GM19238 (cell line): ENCODE results near the gene PHKB.
"Not testable (repeated sequence)": the region's sequence is repeated elsewhere in the genome, so short reads cannot be mapped to it uniquely, and the experiment has no call there.

ENCODE experiments used
- DNase-seq: peaks from one replicate; pipeline ENCODE4 v3.0.0; 2011; ENCODE audit warnings: low spot score; ENCODE audit not compliant: insufficient read length

Gene PHKB

GRCh38 chr16:47504599-47504998 is 43.5 kb downstream of the PHKB start:
- DNase-seq, result no peak

- no peak for DNase-seq
Observed at GRCh38 chr16:47506800-47507199, 45.7 kb downstream of the PHKB start.

- DNase-seq, result no peak
Observed at GRCh38 chr16:47507701-47508100, 46.6 kb downstream of the PHKB start.

GRCh38 chr16:47511882-47512281 is 50.8 kb downstream of the PHKB start:
- no peak for DNase-seq

GRCh38 chr16:47519037-47519436 is 57.9 kb downstream of the PHKB start:
- DNase-seq, result no peak

- no peak for DNase-seq
Observed at GRCh38 chr16:47519546-47519945, 58.4 kb downstream of the PHKB start.

- no peak for DNase-seq
Observed at GRCh38 chr16:47519996-47520679, 59.0 kb downstream of the PHKB start.

GRCh38 chr16:47523342-47524006 is 62.3 kb downstream of the PHKB start:
- peak; percentile 44 for DNase-seq

- no peak for DNase-seq
Observed at GRCh38 chr16:47524007-47524405, 62.9 kb downstream of the PHKB start.

- no peak for DNase-seq
Observed at GRCh38 chr16:47528431-47528830, 67.3 kb downstream of the PHKB start.

GRCh38 chr16:47533744-47534292 is 72.7 kb downstream of the PHKB start:
- DNase-seq, result no peak

- DNase-seq, result no peak
Observed at GRCh38 chr16:47538472-47538871, 77.3 kb downstream of the PHKB start.

GRCh38 chr16:47539707-47540670 is 78.9 kb downstream of the PHKB start:
- not testable (repeated sequence) for DNase-seq

- not testable (repeated sequence) for DNase-seq
Observed at GRCh38 chr16:47541135-47541534, 80.0 kb downstream of the PHKB start.

- DNase-seq, result not testable (repeated sequence)
Observed at GRCh38 chr16:47544255-47544654, 83.1 kb downstream of the PHKB start.

- DNase-seq, result not testable (repeated sequence)
Observed at GRCh38 chr16:47551185-47551584, 90.1 kb downstream of the PHKB start.

- not testable (repeated sequence) for DNase-seq
Observed at GRCh38 chr16:47551767-47552166, 90.6 kb downstream of the PHKB start.

- DNase-seq, result no peak
Observed at GRCh38 chr16:47553853-47554564, 92.9 kb downstream of the PHKB start.

- DNase-seq, result not testable (repeated sequence)
Observed at GRCh38 chr16:47554587-47554986, 93.5 kb downstream of the PHKB start.

GRCh38 chr16:47561286-47561685 is 100.2 kb downstream of the PHKB start:
- no peak for DNase-seq

- no peak for DNase-seq
Observed at GRCh38 chr16:47562366-47562765, 101.2 kb downstream of the PHKB start.
